Hepatocyte (in vitro differentiated cells): ENCODE data around the gene BRWD1.

ENCODE experiments used
- EZH2phosphoT487 ChIP-seq: fragments of 200-600 bp; sonication (generic); IDR thresholded peaks from one replicate; pipeline ENCODE4 v1.6.1; 2018; ENCODE audit warnings: antibody characterized with exemption, mild to moderate bottlenecking, low read depth, moderate library complexity; ENCODE audit not compliant: unreplicated experiment, severe bottlenecking
- TF ChIP-seq, protein P1 (sequence below): fragments of 200-600 bp; sonication (generic); IDR thresholded peaks from 2 replicates; pipeline ENCODE4 v1.5.1; 2016; ENCODE audit warnings: antibody characterized with exemption, mild to moderate bottlenecking; ENCODE audit not compliant: poor library complexity

DNA sequence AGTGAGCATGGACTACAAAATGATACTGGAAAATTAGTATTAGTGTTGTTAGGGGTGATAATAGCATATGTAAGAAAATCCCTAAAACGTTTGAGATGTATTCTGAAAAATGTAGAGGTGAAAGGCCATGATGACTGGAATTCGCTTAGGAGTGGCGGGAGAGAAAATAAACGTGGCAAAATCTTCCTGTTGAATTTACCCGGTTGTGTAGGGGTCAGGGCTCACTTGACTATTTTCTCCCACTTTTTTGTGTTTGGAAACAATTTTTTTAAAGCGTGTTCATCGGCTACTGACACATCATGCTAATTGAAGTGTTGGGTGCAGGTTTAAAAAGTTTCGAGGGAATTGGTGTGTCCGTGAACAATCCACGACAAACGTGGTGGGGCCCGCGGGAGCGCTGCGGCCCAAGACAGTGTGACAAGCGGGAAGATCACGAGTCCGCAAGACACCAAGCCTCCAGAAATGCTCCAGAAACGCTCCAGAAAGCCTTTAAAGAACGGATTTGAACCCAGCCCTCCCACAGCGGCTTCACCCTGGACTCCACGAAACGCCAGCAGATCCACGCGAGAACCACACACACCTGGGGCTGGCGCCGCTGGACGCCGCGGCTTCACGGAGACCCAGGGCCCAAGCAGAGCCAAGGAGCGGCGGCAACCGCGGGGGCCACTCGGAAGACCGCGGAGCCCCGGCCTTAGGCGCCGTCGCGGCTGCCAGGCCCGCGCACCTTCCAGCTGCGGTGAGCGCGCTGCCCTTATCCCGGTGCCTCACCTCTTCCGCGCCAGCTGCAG, 130.8 kb downstream of the BRWD1 start:
- TF ChIP-seq EZH2phosphoT487: no peak
- TF ChIP-seq, protein P1, sequence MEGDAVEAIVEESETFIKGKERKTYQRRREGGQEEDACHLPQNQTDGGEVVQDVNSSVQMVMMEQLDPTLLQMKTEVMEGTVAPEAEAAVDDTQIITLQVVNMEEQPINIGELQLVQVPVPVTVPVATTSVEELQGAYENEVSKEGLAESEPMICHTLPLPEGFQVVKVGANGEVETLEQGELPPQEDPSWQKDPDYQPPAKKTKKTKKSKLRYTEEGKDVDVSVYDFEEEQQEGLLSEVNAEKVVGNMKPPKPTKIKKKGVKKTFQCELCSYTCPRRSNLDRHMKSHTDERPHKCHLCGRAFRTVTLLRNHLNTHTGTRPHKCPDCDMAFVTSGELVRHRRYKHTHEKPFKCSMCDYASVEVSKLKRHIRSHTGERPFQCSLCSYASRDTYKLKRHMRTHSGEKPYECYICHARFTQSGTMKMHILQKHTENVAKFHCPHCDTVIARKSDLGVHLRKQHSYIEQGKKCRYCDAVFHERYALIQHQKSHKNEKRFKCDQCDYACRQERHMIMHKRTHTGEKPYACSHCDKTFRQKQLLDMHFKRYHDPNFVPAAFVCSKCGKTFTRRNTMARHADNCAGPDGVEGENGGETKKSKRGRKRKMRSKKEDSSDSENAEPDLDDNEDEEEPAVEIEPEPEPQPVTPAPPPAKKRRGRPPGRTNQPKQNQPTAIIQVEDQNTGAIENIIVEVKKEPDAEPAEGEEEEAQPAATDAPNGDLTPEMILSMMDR: no peak
